OCI-LY1 (cell line): Measurements from ENCODE around the gene FMR1.

Experiments used
- H2AFZ ChIP-seq: fragments of 200-600 bp; sonication (generic), shearing (Covaris generic); 2 replicates; pipeline ENCODE4 v1.6.0; 2014; ENCODE audit warnings: antibody characterized with exemption, mild to moderate bottlenecking, low read length
- H3F3A ChIP-seq: fragments of 200-600 bp; sonication (generic), shearing (Covaris generic); 2 replicates; pipeline ENCODE4 v1.6.0; 2014; ENCODE audit warnings: mild to moderate bottlenecking, antibody characterized with exemption, low read length, moderate library complexity; ENCODE audit not compliant: insufficient read depth
- H3K27ac ChIP-seq: fragments of 200-600 bp; sonication (generic); 2 replicates; pipeline ENCODE4 v1.5.1; 2014; ENCODE audit warnings: low read length, mixed run types, mild to moderate bottlenecking, low read depth; ENCODE audit not compliant: poor library complexity, severe bottlenecking
- H3K27me3 ChIP-seq: fragments of 200-600 bp; sonication (generic); 2 replicates; pipeline ENCODE4 v1.6.0; 2014; ENCODE audit warnings: antibody characterized with exemption, mild to moderate bottlenecking, low read length, moderate library complexity; ENCODE audit not compliant: insufficient read depth
- H3K36me3 ChIP-seq: fragments of 200-600 bp; sonication (generic); 2 replicates; pipeline ENCODE4 v1.6.1; 2014; ENCODE audit warnings: mild to moderate bottlenecking, antibody characterized with exemption, low read length, moderate library complexity, mixed read lengths; ENCODE audit not compliant: insufficient read depth
- H3K4me1 ChIP-seq: fragments of 200-600 bp; sonication (generic); 2 replicates; pipeline ENCODE4 v1.5.1; 2014; ENCODE audit warnings: mild to moderate bottlenecking, low read length, moderate library complexity; ENCODE audit not compliant: insufficient read depth, severe bottlenecking
- H3K4me2 ChIP-seq: fragments of 200-600 bp; sonication (generic), shearing (Covaris generic); 2 replicates; pipeline ENCODE4 v1.6.1; 2014; ENCODE audit warnings: low read length
- H3K4me3 ChIP-seq: fragments of 200-600 bp; sonication (generic); 2 replicates; pipeline ENCODE4 v1.5.1; 2014; ENCODE audit warnings: low read length, low read depth, mild to moderate bottlenecking, mixed read lengths; ENCODE audit not compliant: poor library complexity, severe bottlenecking
- H3K79me2 ChIP-seq: fragments of 200-600 bp; shearing (Covaris generic); 2 replicates; pipeline ENCODE4 v1.6.1; 2016; ENCODE audit warnings: mixed run types, low read length, mixed read lengths; ENCODE audit not compliant: insufficient read depth
- H3K9ac ChIP-seq: fragments of 200-600 bp; sonication (generic), shearing (Covaris generic); 2 replicates; pipeline ENCODE4 v1.6.1; 2014; ENCODE audit warnings: mild to moderate bottlenecking, low read length, mixed read lengths
- H3K9me2 ChIP-seq: fragments of 200-600 bp; sonication (generic), shearing (Covaris generic); 2 replicates; pipeline ENCODE4 v1.6.1; 2014; ENCODE audit warnings: low read depth, mild to moderate bottlenecking, low read length, mixed read lengths
- H3K9me3 ChIP-seq: fragments of 200-600 bp; shearing (Covaris generic); 2 replicates; pipeline ENCODE4 v1.6.1; 2014; ENCODE audit warnings: low read length, mixed read lengths
- H4K20me1 ChIP-seq: fragments of 200-600 bp; sonication (generic), shearing (Covaris generic); 2 replicates; pipeline ENCODE4 v1.6.0; 2016; ENCODE audit warnings: mild to moderate bottlenecking, low read length; ENCODE audit not compliant: insufficient read depth
- CTCF ChIP-seq: fragments of 200-600 bp; sonication (generic), shearing (Covaris generic); IDR thresholded peaks from 2 replicates; pipeline ENCODE4 v1.5.1; 2017; ENCODE audit warnings: mild to moderate bottlenecking, antibody characterized with exemption, low read length, moderate library complexity, mixed read lengths
- EZH2 ChIP-seq: fragments of 200-600 bp; sonication (generic), shearing (Covaris generic); IDR thresholded peaks from 2 replicates; pipeline ENCODE4 v1.8.0; 2017; ENCODE audit warnings: borderline replicate concordance, mixed run types, mild to moderate bottlenecking, antibody characterized with exemption, low read length, moderate library complexity, mixed read lengths

FMR1 gene

GRCh38 chrX:147957291-147957690 is 45.6 kb downstream of the FMR1 start:
- H3K4me3 ChIP-seq = no peak overlapping the region
- no peaks in the 10 kb centered on the region for H3K4me1 ChIP-seq
- H3K9me2 ChIP-seq = no peaks in the 10 kb centered on the region
- no peaks in the 10 kb centered on the region for H3K79me2 ChIP-seq
- no peak overlapping the region for H3K9ac ChIP-seq
- H2AFZ ChIP-seq = no peak overlapping the region
- H3F3A ChIP-seq = no peaks in the 10 kb centered on the region
- no peaks in the 10 kb centered on the region for H3K9me3 ChIP-seq
- H3K27ac ChIP-seq = no peak overlapping the region
- no peaks in the 10 kb centered on the region for H3K27me3 ChIP-seq
- no peak overlapping the region for H3K4me2 ChIP-seq
- TF ChIP-seq CTCF (no peak), EZH2 (no peak)
- H3K36me3 ChIP-seq = no peaks in the 10 kb centered on the region
- no peaks in the 10 kb centered on the region for H4K20me1 ChIP-seq

DNA sequence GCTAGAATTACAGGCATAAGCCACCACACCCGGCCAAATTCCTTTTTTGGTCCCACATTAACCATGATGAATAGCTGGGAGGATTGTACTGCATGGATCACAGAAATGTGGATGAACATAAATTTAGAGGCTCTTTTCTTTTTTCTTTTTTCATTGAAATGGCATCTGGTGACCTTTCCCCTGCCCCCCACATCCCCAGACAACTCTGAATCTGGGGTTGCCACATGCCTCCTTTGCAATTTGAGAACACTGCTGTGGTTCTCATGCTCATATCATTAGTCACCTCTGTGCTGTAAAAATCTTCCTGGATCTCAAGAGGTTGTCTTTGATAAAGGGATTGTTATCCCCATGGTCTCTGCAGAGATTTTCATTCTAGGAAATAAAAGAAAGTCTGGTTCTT is 46.6 kb downstream of the FMR1 start:
- Histone ChIP-seq H3K9me2 (no peaks in the 10 kb centered on the region), H3K27me3 (no peaks in the 10 kb centered on the region), H3K9ac (no peak overlapping the region), H3K9me3 (no peaks in the 10 kb centered on the region), H3F3A (no peaks in the 10 kb centered on the region), H3K4me1 (no peaks in the 10 kb centered on the region), H3K79me2 (no peaks in the 10 kb centered on the region), H4K20me1 (no peaks in the 10 kb centered on the region), H3K4me3 (no peak overlapping the region), H3K4me2 (no peak overlapping the region), H3K36me3 (no peaks in the 10 kb centered on the region), H3K27ac (no peak overlapping the region), H2AFZ (no peak overlapping the region)
- no peak for TF ChIP-seq CTCF
- no peak for TF ChIP-seq EZH2

DNA sequence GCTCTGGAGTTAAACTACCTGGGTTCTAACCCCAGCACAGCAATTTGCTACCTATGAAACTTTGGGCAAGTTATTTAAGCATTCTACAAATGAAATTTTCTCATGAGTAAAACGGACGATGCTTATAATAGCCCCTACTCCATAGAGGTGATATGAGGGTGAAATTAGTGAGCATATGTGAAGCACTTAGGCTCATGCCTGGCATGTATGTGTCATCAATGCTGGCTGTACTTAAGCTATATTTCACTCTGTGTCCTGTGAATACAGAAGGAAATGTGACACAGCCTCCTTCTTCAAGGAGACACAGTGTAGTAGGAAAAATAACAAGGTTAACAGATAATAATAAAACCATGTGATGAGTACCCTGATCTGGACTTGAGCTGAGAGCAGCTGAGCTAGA is 49.0 kb downstream of the FMR1 start:
- no peaks in the 10 kb centered on the region for H4K20me1 ChIP-seq
- TF ChIP-seq EZH2 (no peak), CTCF (no peak)
- H2AFZ ChIP-seq = no peak overlapping the region
- H3K79me2 ChIP-seq = no peaks in the 10 kb centered on the region
- no peak overlapping the region for H3K4me2 ChIP-seq
- no peak overlapping the region for H3K4me3 ChIP-seq
- H3K9me3 ChIP-seq = no peaks in the 10 kb centered on the region
- H3K9ac ChIP-seq = no peak overlapping the region
- no peaks in the 10 kb centered on the region for H3F3A ChIP-seq
- H3K9me2 ChIP-seq = no peaks in the 10 kb centered on the region
- H3K27me3 ChIP-seq = no peaks in the 10 kb centered on the region
- H3K4me1 ChIP-seq = no peaks in the 10 kb centered on the region
- no peak overlapping the region for H3K27ac ChIP-seq
- no peaks in the 10 kb centered on the region for H3K36me3 ChIP-seq
